Retina (tissue), 1 donor: ENCODE results near the gene CRTC3.

ENCODE experiments used
- DNase-seq: peaks from one replicate; pipeline ENCODE4 v3.0.0-alpha.2; 2016

CRTC3 gene

DNA sequence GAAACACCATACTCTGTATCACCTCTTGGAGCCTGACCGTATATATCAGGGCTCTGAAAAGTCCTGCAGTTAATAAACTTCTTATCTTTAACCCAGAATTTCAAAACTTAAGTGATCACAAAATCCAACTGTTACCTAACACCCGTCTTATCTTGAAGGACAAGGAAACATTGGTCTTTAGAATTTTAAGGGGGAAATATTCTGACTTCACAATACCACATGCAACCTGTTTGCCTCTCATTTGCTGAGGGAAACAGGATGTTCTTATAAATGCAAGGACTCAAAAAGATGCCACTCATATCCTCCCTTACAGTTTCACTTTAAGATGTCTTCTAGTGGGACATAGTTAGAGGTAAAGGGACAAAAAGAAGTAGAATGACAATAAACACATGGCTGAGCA lies 67.9 kb downstream of the CRTC3 start:
- DNase-seq: no peak

DNA sequence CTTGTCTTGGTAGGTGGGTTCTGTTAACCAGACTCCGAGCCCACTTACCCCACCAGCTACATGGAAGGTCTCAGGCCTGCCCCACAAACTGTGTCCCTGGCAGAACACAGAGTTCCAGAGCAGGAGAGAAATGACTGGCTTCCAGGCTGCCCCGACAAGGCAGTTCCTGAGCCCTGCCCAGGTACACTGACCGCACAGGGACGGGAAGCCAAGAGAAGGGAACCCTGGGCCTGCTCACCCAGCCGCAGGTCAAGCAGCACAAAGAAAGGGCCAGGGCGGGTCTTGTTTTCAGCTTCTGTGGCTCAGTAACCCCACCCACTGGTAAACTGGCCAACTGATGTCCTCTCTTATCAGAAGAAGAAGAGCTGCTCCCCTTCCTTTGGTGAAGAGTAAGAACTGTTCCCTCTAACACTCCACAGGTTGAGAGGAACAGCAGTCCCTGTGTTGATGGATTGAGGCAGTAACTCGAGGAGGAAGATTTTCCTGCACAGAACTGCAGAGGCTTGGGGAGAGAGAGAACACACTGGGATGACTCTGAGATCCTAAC lies 68.4 kb downstream of the CRTC3 start:
- no peak for DNase-seq

DNA sequence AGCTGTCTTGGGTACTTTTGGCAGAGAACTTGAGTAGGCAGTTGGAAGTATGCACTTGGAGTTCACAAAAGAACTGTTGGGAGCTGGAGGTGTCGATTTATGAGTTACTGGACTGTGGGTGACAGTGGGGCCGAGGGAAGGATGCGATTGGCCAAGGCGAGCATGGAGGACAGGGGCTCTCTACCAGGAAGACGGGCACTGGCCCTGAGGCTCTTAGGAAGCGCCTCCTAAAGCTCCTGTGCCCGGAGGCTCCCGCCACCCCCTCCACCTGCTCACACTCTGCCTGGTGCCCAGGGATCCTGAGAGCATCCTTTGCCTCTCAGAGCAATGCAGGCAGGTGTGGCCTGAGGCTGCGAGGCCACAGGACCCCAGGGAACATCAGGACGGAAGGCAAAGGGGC lies 69.0 kb downstream of the CRTC3 start:
- DNase-seq: no peak

DNA sequence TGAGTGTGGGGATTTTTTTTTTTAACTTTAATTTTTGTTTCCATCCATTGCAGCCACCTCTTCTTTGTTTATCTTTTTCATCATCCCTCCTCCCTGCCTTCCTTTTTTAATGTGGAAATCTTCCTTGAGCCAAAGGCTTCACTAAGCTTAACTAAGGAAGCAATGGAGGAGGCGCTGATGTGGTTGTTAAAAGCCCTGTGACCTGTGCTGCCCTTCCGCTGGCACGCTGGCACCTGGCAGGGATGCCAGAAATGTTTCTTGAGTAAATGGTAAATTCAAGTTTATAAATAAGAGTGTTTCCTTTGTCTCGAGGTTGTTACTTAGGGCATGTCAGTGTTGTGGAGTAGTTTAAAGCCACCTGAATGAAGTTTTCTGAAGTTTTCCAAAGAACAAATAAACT lies 69.4 kb downstream of the CRTC3 start:
- no peak for DNase-seq

DNA sequence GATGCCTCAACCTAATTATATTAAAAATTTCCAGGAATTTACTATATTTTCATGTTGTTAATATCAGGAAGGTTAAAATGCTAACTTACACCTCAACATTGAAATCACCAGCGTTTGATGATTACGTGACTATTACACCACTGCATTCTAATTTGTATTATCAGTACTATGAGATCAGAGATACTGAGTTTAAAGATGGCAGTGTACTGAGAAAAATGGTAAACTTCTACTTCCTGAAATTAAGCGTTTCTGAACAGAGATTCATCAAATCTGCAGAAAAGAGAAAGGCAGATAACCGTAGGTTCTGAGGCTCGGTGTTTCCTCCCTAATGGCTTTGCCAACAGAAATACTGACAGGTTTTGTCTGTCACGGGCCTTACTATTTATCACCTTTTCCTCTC lies 69.9 kb downstream of the CRTC3 start:
- no peak for DNase-seq

DNA sequence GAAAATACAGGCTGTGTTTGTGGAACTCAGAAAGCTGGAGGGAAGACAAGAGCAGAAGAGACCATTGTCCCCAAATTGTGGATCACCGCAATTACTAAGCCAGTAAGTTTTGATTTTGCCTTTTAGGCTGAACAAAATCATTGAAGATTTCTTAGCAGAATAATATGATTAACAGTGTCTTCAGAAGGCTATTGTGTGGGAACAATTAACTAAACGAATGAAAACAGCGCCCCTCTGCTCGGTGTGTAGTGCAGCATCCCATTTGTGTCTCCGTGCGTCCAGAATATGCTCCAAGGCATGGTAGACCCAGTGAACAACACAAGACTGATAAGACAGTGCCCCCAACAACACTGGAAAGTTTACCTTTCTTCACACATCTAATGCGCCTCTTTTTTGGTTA lies 71.2 kb downstream of the CRTC3 start:
- DNase-seq: no peak

DNA sequence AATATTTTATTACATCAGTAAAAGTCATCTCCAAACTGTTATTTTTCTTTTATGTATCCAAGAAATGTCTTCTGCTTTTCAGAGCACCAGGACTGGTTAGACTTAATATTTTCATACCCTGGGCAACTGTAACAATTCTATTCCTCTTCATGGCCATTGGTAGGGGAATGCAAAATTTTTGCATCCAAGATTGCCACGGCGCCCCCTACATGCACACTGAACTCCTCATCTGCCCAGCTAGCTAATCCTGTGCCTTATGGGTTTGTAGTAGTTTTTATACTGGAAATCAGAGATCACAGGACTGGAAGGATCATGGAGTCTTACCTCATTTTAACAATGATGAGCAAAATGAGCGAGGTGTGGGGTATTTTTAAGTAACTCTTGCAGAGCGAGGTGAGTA lies 74.2 kb downstream of the CRTC3 start:
- DNase-seq: no peak

DNA sequence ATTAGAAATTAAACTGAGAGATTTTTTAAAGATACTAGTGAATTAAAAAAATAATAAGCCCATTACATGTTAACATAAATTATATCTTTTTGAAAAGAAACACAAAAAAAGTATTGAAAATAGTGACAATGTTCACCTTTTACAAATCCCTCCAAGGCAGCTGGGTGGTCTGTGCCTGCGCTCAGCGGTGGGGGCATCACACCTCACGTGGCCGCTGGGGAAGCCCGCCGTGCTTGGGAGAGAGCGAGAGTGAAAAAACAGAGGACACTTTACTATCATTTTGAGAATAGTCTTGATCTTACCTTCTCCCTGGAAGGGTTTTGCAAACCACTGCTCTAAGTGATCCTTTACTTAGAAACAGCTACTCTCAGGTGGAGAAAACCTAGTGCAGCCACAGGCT lies 76.9 kb downstream of the CRTC3 start:
- DNase-seq: no peak

DNA sequence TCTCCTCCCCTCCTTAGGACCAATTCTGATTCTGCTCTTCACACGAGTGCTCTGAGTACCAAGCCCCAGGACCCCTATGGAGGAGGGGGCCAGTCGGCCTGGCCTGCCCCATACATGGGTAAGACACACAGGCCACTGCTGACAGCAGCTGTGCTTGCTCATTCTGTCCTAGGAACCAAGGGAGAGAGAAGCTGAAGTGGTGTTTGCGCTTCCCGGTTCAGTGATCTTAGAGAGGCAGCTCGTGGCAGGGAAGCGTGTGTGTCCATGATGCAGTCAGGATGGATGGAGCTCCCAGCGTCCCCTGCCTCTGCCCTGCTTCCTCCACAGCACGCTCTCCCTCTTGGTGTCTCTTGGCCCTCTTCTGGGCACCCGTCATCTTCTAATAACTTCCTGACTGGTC lies 77.6 kb downstream of the CRTC3 start:
- no peak for DNase-seq

DNA sequence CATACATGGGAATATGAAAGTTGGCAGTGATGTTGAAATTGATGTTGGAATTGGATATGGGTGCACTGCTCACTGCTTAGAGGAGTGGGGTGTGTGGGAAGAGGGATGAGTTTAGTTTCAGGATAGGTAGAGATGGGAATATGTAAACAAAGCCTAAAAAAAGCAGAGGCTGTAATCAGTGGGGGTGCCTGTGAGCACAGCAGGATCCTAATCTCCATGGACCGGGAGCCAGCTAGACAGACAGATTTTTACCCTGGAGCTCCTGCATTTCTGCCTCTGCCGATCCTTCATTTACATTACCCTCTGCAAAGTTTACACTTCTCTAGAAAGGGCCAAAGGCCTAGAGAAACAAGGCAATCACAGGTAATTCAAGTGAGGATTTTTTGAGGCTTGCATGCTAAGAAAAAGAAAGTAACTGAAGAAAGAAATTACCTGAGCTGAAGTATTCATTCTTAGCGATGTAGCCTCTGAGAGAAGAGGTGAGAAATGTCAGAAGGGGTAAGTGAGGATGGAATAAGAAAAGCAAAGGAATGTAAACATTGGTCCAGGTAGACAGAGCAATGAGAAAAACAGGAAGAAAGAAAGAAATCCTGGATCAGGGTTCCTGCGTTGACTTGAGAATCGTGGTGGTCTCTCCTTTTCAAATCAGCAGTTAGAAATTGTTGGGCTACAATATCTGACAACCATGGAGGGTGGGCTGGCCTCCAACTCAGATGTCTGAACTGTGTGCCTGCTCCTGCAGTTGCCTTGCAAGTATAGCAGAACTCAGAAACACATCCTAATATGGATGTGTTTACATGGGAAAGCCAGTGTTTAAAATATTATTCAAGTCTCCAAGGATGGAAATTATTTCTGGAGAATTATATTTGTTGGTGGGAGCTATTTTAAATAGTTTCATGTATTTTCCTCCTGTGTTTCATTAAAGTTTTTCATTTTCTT lies 79.8 kb downstream of the CRTC3 start:
- DNase-seq: no peak

DNA sequence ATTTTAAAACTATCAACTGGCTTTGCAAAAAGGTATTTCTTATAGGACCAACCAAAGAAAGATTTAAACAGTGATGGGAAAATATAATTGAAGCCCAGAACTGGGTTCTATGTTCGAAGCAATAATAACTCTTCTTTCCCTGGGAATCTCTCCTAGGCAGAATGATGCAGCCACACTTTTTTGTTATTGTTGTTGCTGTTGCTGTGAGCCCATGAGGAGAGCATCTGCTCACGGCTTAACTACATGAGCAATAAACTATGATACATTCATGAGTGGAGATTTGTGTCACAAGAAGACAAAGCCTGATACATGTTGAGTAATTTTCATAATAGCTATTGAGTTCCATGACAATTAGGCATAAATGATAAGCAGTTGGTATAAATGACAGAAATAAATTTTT lies 80.5 kb downstream of the CRTC3 start:
- DNase-seq: no peak

DNA sequence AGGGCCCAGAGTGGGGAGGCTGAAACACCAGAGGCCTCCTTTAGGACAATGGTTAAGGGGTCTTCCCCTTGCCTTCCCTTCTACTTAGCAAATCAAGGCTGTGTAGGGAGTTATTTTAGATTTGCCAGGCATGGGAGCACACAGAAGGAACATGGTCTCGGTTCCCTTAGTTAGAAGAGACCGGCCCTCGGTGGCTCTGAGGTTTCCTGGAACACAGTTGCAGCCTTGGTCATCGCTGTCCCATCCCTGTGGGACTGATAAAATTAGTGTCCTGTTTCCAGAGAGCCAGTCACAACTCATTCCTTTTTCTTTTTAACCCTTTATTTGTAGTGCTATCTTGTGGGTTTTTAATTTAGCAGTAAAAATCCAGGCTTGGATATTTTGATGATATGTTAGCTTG lies 81.4 kb downstream of the CRTC3 start:
- DNase-seq: no peak

DNA sequence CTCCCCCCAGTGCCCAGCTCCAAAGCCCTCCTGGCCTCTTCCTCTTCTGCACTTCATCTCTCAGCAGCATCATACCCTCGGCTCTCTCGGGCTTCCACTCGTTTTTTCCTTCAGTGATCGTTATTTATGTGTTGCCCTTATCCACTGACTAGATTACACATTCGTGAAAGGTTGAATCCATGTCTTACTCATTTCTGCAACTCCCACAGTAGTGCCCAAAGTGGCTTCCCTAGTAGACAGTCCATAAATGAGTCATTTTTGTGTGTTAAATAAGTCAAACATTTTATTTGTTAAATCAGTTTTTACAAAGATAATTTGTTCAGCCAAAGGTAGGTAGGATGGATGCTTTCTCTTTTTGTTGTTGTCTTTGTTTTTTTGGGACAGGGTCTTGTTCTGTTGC lies 87.4 kb downstream of the CRTC3 start:
- DNase-seq: no peak

DNA sequence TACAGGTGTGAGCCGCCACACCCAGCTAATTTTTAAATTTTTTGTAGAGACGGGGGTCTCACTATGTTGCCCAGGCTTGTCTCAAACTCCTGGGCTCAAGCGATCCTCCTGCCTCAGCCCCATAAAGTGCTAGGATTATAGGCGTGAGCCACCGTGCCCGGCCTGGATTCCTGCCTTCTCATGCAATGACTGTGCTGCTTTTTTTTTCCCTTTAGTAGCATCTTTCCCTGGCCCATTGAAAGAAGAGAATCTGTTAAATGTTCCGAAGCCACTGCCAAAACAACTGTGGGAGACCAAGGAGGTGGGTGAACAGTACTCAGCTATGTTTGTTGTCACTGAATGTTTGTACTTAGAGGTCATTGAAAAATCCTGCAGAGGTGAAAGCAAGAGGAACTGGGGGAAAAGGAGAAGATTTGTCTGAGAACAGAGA lies 88.0 kb downstream of the CRTC3 start:
- no peak for DNase-seq

DNA sequence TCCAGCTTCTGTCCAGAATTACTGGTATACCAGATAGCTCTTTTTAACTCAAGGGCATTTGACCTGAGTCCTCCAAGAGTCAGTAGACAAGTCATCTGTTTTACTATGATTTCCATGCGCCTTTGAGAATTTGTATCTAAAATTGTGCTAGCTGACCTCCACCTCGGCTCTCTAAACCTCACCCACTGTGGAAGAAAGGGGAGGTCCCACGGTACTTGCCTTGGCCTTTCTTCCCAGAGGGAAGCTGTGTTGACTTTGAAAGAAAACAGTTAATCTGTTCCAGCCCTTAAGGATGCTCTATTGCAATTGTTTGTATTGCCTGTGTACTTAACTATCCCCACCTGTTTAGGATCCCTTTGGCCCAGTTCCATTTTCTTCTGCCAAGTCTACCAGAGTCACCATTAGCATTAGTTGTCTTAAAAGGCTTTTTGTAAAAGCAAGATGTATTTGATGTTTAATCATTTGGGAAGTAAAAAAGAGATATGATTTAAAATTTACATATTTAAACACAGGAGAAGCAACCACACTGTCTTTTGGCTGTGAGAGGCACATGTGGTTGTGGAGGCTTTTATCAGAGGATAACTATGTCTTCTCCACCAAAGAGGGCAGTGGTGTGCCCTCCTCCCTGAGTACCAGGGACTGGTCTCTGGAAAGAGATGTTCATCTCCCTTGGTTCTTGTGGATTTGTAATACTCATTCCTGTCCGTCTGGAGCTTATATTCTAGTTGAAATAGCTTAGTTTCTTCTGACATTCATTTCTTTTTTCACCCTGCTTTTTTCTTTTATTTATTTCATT lies 88.8 kb downstream of the CRTC3 start:
- no peak for DNase-seq

DNA sequence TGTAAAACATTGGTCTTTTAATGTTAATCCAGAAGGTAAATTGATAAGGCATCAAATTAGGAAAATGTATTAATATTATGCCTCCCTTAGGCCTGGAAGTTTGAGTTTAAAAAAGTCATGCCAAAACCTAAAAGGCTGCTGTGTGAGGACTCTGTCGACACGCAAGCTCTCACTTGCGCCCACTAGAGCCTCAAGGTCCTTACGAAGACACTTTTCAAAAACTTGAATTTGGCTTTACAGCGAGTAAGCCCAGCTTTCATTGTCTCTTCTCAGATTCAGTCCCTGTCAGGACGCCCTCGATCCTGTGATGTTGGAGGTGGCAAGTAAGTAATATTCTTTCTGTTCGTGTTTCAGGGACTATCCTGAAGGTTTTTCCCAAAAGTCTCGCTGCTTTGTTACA lies 89.7 kb downstream of the CRTC3 start:
- no peak for DNase-seq

DNA sequence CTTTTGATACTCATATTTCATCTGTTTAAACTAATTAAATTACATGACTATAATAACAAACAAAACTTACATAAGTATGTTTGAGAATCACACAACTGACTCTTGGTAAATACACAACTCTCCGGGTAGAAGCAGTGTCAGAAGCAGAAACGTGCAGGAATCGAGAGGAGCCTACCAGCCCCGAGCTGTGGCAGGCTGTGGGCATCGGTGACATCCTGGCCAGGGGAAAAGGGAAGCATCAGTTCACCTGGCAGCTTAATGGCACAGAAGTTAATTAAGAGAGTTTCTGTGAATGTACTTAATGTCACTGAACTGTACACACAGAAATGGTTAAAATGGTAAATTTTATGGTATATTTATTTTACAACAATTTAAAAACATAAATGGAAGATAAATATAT lies 90.2 kb downstream of the CRTC3 start:
- DNase-seq: no peak

DNA sequence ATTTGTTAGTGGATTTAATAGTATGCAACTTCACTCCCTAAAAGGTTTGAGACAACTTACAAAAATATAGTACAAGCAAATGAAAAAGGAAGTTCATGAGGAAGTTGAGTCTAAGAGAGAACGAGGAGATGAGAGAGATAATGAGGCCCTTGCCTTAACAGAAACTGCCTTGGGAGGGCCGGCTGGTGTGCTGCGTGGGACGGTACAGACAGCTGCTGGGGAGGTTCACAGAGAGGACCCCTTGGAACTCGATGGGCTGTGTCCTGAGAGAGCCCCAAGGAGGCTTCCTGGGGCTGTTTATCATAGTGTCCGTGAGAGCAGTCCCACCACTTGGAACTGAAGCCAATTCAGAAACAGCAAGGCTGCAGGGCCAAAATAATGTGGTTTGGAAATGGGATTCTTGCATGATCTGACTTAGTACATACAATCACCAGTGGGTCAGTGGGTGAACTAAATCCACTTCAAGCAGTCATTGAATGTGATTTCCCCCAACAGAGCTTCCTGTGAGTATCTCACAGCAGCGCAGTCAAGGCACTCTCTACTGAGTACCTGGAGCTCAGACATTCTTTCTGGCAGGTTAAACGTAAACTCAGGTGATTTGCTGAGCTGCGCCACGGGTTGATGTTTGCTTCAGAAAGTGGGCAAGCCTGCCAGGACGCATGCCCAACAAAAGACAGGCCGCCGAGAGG lies 90.8 kb downstream of the CRTC3 start:
- no peak for DNase-seq

DNA sequence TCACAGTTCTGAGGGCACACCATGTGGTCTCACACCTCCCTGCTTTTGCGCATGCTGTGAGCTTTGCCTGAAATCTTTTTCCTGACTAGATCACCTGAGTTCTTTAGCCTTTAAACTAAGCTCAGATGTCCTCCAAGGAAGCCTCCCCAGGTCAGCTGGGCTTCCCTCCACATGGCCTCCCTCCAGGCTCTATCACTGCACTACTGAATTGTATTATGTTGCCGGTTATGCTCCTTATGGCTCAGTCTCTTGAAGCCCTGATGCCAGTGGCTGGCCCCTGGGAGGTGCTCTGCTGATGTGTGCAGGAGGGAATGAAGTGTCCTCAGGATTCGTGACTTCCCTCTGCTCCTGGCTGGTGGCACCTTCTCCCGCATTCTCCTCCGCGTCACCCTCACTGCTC lies 94.1 kb downstream of the CRTC3 start:
- no peak for DNase-seq

DNA sequence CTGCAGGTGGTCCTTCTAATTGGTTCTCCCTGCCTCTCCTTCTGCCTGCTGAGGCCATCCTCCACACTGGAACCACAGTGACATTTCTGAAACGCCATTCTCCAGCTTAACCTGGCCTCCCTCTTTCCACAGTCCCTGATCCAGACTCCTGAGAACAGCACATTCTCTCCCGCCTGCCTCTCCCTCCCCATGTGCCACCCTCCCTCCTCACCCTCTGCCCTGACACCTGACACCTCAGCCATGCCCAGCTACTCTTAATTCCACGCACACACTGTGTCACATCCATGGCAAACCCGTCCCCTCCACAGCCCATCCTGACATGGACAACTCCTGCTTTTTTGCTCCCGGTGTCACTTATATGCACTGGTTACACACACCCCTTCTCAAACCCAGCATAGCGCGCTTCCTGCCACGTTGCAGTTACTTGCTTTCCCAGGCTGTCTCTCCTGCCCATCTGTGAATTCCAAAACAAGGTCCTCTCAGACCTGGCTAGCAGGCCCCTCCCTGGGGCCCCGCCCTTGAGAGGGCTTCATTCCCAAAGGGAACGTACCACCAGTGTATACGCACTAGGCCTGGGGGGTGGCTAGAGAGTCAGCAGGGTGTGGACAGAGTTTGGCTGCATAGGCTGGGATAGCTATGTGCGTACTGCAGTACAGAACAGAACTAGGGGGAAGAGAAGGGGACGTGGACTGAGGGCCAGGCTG lies 94.7 kb downstream of the CRTC3 start:
- DNase-seq: no peak

DNA sequence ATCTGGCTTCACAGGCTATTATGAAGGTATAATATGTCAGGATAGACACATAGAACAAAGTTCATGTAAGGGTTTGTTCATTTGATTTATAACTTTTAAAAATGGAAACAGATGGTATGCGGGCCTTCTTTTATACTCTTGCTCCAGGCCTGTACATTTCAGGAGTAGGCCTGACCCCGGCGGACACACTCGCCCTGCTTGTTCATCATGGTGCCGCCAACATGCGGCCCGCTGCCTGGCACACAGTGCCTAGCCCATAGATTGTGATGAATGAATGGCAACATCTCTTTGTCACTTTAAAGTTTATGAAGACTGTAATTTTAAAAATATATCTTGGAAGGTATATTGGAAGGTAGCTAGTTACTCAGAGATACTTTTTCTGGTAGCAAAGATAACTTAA lies 95.3 kb downstream of the CRTC3 start:
- no peak for DNase-seq

DNA sequence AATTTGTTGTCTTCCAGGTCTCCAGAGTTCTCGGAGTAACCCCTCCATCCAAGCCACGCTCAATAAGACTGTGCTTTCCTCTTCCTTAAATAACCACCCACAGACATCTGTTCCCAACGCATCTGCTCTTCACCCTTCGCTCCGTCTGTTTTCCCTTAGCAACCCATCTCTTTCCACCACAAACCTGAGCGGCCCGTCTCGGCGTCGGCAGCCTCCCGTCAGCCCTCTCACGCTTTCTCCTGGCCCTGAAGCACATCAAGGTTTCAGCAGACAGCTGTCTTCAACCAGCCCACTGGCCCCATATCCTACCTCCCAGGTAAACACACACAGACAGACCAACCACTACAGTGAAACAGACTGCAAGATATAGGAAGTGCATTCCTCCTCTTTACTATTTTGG lies 99.5 kb downstream of the CRTC3 start:
- DNase-seq: no peak

DNA sequence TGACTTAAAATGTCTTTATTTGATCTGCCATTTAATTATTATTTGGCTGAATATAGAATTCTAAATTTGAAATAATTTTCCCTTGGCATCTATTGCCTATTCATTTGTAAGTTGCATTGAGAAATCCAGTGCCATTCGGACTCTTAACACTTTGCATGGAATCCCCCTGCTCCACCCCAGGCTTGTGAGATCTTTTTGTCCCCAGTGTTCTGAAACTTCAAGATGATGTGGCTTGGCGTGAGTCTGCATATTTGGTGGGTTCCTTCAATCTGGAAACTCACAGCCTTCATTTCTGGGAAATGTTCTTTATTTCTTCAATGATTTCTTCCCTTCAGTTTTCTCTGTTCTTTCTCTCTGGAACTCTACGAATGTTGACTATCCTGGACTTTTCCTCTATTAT lies 103.6 kb downstream of the CRTC3 start:
- no peak for DNase-seq
